HepG2 (cell line): ENCODE data around the gene PPP1R15B. TPM values are rescaled to one million over a fixed set of nuclear protein-coding genes. Genes with fewer than 3 reads are reported as not detected.

Experiments
- CEBPG ChIP-seq: IDR thresholded peaks from 2 replicates; pipeline ENCODE4 v1.6.1; 2016
- EED ChIP-seq: sonication (generic); formaldehyde crosslinking; IDR thresholded peaks from 2 replicates; pipeline ENCODE4 v1.5.0; 2020; ENCODE audit warnings: mild to moderate bottlenecking, missing genetic modification reagents
- ELF1 ChIP-seq: sonication (generic); formaldehyde crosslinking; IDR thresholded peaks from 2 replicates; pipeline ENCODE4 v1.4.0; 2020; ENCODE audit warnings: missing genetic modification reagents
- HES4 ChIP-seq: sonication (generic); formaldehyde crosslinking; IDR thresholded peaks from 2 replicates; pipeline ENCODE4 v1.9.0; 2021; ENCODE audit warnings: mild to moderate bottlenecking, missing genetic modification reagents, borderline replicate concordance
- HOXA9 ChIP-seq: sonication (generic); formaldehyde crosslinking; IDR thresholded peaks from 2 replicates; pipeline ENCODE4 v1.8.1; 2022; ENCODE audit warnings: missing genetic modification reagents, mild to moderate bottlenecking, moderate library complexity, borderline replicate concordance
- KDM5B ChIP-seq: sonication (generic); formaldehyde crosslinking; IDR thresholded peaks from 2 replicates; pipeline ENCODE4 v1.4.0; 2020; ENCODE audit warnings: missing genetic modification reagents, mild to moderate bottlenecking, borderline replicate concordance
- NRL ChIP-seq: sonication (generic); formaldehyde crosslinking; IDR thresholded peaks from 2 replicates; pipeline ENCODE4 v1.5.0; 2020; ENCODE audit warnings: missing genetic modification reagents, mild to moderate bottlenecking, moderate library complexity, borderline replicate concordance
- SMAD9 ChIP-seq: sonication (generic); formaldehyde crosslinking; IDR thresholded peaks from 2 replicates; pipeline ENCODE4 v1.5.1; 2020; ENCODE audit warnings: mild to moderate bottlenecking, missing genetic modification reagents
- U2AF2 ChIP-seq: fragments of 200-400 bp; formaldehyde crosslinking; IDR thresholded peaks from 2 replicates; pipeline ENCODE4 v1.6.1; 2017; ENCODE audit warnings: low read depth, mild to moderate bottlenecking, low read length
- ZNF136 ChIP-seq: sonication (generic); formaldehyde crosslinking; IDR thresholded peaks from 2 replicates; pipeline ENCODE4 v1.8.1; 2022; ENCODE audit warnings: low read depth, mild to moderate bottlenecking, moderate library complexity, missing genetic modification reagents
- ZNF75D ChIP-seq: sonication (generic); formaldehyde crosslinking; IDR thresholded peaks from 2 replicates; pipeline ENCODE4 v1.8.1; 2023; ENCODE audit warnings: missing genetic modification reagents, mild to moderate bottlenecking, borderline replicate concordance
- ZNF776 ChIP-seq: sonication (generic); formaldehyde crosslinking; IDR thresholded peaks from 2 replicates; pipeline ENCODE4 v1.4.0; 2020; ENCODE audit warnings: mild to moderate bottlenecking, missing genetic modification reagents
- ZNF878 ChIP-seq: sonication (generic); formaldehyde crosslinking; IDR thresholded peaks from 2 replicates; pipeline ENCODE4 v1.8.1; 2023; ENCODE audit warnings: mild to moderate bottlenecking, missing genetic modification reagents, moderate library complexity
- polyA plus RNA-seq, 8 experiments: library from polyadenylated mRNA; depleted of rRNA in 3 of 8; stranded (reverse) in 7 of 8; unstranded in 1 of 8; fragments of >200 nt; fragmentation: Illumina TruSeq in 4 of 8; extraction: Trizol in 4 of 8; gene quantifications; 2 replicates each; pipeline versions ENCODE4 v1.2.1 to v1.2.3, GENCODE V29; 2011 to 2016; ENCODE audit warnings: low read depth in 4 of 8, missing spikeins in 1 of 8, mixed read lengths in 1 of 8; ENCODE audit not compliant: insufficient read depth in 1 of 8
- total RNA-seq, 5 experiments: library from RNA; depleted of rRNA; stranded (reverse); fragments of >200 nt; fragmentation: Illumina TruSeq; extraction: Trizol; gene quantifications; 2 replicates each; pipeline ENCODE4 v1.2.3, GENCODE V29; 2016; ENCODE audit warnings: low read depth in 1 of 5
- TF ChIP-seq, protein P1 (sequence below): sonication (generic); formaldehyde crosslinking; IDR thresholded peaks from 2 replicates; pipeline ENCODE4 v1.4.0; 2020; ENCODE audit warnings: missing genetic modification reagents, borderline replicate concordance
- TF ChIP-seq, protein P2 (sequence below): sonication (generic); IDR thresholded peaks from 2 replicates; pipeline ENCODE4 v1.6.1; 2016; ENCODE audit warnings: low read depth, borderline replicate concordance
- TF ChIP-seq, protein P3 (sequence below): sonication (generic); formaldehyde crosslinking; IDR thresholded peaks from 2 replicates; pipeline ENCODE4 v1.5.0; 2020; ENCODE audit warnings: missing genetic modification reagents
- TF ChIP-seq, protein P4 (sequence below): IDR thresholded peaks from 2 replicates; pipeline ENCODE4 v1.6.1; 2018; ENCODE audit warnings: missing genetic modification reagents, mild to moderate bottlenecking, missing compliant biosample characterization
- TF ChIP-seq, protein P5 (sequence below): IDR thresholded peaks from 2 replicates; pipeline ENCODE4 v1.6.1; 2016; ENCODE audit warnings: missing compliant biosample characterization, missing genetic modification reagents, borderline replicate concordance

Gene PPP1R15B
- total and polyA plus RNA-seq, 2 of the 13 experiments (the other 11 are each of a cell fraction or from before 2014, with no cell fraction given): 13.4 to 23.8 TPM

DNA sequence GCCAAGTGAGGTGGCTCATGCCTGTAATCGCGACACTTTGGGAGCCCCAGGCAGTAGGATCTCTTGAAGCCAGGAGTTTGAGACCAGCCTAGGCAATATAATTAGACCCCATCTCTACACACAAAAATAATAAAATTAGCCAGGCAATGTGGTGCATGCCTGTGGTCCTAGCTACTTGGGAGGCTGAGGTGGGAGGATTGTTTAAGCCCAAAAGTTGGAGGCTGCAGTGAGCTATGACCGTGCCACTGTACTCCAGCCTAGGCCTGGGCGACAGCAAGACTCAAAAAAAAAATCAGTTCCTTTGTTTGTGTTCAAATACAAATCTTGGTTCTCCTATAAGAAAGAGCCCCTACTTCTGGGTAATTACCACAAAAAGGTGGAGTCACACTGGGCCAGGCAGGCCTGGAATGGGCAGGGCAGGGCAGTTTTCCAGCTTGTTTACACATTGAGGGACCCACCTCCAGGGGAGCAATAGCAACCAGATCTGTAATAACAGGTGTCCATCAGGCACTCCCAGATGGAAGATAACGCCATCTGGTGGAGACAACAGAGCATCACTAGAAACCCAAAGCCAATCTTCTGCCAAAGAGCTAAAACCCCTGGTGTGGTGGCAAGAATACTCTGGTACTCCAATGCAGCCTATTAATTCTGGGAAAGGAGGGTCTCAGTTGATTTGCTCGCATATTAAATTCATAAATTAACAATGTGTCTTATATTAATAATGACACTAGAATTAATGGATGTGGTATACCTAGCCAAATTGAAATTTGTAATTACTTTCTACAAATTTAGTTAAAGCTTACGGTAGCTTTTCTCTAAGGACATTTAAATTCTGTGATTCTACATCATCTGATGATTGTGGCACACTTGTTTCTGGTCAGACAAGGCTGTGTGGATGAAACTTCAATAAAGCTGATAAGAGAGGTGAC is 13.2 kb downstream of the PPP1R15B start (continued):
- TF ChIP-seq, protein P1, sequence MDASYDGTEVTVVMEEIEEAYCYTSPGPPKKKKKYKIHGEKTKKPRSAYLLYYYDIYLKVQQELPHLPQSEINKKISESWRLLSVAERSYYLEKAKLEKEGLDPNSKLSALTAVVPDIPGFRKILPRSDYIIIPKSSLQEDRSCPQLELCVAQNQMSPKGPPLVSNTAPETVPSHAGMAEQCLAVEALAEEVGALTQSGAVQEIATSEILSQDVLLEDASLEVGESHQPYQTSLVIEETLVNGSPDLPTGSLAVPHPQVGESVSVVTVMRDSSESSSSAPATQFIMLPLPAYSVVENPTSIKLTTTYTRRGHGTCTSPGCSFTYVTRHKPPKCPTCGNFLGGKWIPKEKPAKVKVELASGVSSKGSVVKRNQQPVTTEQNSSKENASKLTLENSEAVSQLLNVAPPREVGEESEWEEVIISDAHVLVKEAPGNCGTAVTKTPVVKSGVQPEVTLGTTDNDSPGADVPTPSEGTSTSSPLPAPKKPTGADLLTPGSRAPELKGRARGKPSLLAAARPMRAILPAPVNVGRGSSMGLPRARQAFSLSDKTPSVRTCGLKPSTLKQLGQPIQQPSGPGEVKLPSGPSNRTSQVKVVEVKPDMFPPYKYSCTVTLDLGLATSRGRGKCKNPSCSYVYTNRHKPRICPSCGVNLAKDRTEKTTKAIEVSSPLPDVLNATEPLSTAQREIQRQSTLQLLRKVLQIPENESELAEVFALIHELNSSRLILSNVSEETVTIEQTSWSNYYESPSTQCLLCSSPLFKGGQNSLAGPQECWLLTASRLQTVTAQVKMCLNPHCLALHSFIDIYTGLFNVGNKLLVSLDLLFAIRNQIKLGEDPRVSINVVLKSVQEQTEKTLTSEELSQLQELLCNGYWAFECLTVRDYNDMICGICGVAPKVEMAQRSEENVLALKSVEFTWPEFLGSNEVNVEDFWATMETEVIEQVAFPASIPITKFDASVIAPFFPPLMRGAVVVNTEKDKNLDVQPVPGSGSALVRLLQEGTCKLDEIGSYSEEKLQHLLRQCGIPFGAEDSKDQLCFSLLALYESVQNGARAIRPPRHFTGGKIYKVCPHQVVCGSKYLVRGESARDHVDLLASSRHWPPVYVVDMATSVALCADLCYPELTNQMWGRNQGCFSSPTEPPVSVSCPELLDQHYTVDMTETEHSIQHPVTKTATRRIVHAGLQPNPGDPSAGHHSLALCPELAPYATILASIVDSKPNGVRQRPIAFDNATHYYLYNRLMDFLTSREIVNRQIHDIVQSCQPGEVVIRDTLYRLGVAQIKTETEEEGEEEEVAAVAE: 0 out of 2 replicates have a peak, but pooled peaks have one; percentile 43
- TF ChIP-seq EED (CRISPR knock-in tag) (no peak), ZNF776 (no peak), ZNF75D (no peak), CEBPG (CRISPR knock-in tag) (0 out of 2 replicates have a peak, but pooled peaks have one; percentile 41), ZNF136 (CRISPR knock-in tag) (no peak), NRL (CRISPR knock-in tag) (no peak), U2AF2 (no peak), HES4 (CRISPR knock-in tag) (no peak), ELF1 (CRISPR knock-in tag) (no peak), ZNF878 (CRISPR knock-in tag) (0 out of 2 replicates have a peak, but pooled peaks have one; percentile 44), SMAD9 (no peak), KDM5B (CRISPR knock-in tag) (no peak), HOXA9 (CRISPR knock-in tag) (no peak)
- TF ChIP-seq, protein P2, sequence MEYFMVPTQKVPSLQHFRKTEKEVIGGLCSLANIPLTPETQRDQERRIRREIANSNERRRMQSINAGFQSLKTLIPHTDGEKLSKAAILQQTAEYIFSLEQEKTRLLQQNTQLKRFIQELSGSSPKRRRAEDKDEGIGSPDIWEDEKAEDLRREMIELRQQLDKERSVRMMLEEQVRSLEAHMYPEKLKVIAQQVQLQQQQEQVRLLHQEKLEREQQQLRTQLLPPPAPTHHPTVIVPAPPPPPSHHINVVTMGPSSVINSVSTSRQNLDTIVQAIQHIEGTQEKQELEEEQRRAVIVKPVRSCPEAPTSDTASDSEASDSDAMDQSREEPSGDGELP: peak; percentile 75; the same call in 1 of the 2 replicates
- TF ChIP-seq, protein P3, sequence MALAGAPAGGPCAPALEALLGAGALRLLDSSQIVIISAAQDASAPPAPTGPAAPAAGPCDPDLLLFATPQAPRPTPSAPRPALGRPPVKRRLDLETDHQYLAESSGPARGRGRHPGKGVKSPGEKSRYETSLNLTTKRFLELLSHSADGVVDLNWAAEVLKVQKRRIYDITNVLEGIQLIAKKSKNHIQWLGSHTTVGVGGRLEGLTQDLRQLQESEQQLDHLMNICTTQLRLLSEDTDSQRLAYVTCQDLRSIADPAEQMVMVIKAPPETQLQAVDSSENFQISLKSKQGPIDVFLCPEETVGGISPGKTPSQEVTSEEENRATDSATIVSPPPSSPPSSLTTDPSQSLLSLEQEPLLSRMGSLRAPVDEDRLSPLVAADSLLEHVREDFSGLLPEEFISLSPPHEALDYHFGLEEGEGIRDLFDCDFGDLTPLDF (CRISPR knock-in tag): no peak
- TF ChIP-seq, protein P4, sequence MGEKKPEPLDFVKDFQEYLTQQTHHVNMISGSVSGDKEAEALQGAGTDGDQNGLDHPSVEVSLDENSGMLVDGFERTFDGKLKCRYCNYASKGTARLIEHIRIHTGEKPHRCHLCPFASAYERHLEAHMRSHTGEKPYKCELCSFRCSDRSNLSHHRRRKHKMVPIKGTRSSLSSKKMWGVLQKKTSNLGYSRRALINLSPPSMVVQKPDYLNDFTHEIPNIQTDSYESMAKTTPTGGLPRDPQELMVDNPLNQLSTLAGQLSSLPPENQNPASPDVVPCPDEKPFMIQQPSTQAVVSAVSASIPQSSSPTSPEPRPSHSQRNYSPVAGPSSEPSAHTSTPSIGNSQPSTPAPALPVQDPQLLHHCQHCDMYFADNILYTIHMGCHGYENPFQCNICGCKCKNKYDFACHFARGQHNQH (CRISPR knock-in tag): peak; percentile 76; the same call in 1 of the 2 replicates
- TF ChIP-seq, protein P5, sequence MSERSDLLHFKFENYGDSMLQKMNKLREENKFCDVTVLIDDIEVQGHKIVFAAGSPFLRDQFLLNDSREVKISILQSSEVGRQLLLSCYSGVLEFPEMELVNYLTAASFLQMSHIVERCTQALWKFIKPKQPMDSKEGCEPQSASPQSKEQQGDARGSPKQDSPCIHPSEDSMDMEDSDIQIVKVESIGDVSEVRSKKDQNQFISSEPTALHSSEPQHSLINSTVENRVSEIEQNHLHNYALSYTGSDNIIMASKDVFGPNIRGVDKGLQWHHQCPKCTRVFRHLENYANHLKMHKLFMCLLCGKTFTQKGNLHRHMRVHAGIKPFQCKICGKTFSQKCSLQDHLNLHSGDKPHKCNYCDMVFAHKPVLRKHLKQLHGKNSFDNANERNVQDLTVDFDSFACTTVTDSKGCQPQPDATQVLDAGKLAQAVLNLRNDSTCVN (CRISPR knock-in tag): no peak
